Epidermal melanocyte (primary cell): Measurements from ENCODE around the gene POLR2J2.
"Not testable (repeated sequence)": the region's sequence is repeated elsewhere in the genome, so short reads cannot be mapped to it uniquely, and the experiment has no call there.

Source experiments
- DNase-seq: peaks from one replicate; pipeline ENCODE4 v3.0.0; 2011; ENCODE audit warnings: low spot score; ENCODE audit not compliant: insufficient read length

Gene POLR2J2

GRCh38 chr7:102671166-102671955, at the start of gene POLR2J2:
TSS of gene POLR2J2 (minus strand) at chr7:102671663. CDS start at chr7:102671601, 62 bp downstream.
- peak; percentile 17 for DNase-seq

DNA sequence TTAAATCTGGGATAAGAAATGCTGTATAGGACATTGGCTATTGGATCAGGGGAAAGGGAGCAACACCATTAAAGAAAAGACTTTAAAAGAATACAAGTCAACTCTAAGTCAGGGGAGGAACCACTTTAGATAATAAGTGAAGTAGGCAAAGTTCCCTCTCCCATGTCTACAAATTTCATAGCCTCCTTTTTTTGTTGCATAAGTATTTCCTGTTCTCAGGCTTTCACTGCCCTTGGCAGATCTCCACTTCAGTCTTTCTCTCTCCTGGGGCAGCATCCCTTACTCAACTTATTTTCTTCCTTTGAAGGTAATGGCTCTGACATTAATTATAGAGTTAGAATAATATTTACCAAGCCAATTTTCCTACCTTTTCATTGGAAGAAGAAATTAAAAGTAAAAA, 47.0 kb upstream of the POLR2J2 start:
- DNase-seq: not testable (repeated sequence)

DNA sequence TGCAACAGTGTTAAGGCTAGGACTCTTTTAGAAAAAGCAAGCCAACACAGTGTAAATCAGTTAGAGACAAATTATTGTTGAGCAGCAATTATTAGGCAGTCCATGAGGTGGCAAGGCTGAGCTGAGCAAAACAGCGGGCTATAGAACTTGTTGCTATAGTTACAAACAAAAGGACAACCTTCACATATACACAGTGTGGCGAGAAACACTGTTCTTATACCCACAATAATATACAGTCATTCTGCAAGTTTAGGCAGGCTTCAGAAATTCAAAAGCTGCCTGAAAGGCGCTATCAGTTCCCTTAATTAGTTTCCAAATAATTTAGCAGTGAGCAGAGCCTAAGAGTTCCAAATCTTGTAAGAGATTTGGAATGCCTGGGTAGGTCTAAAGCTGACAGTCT, 44.3 kb upstream of the POLR2J2 start:
- DNase-seq: not testable (repeated sequence)

- not testable (repeated sequence) for DNase-seq
Measured at GRCh38 chr7:102714774-102715522, 43.5 kb upstream of the POLR2J2 start.

- not testable (repeated sequence) for DNase-seq
Measured at GRCh38 chr7:102713691-102714080, 42.2 kb upstream of the POLR2J2 start.

GRCh38 chr7:102713011-102713690, 41.7 kb upstream of the POLR2J2 start:
- DNase-seq: not testable (repeated sequence)

GRCh38 chr7:102698962-102699750, 27.7 kb upstream of the POLR2J2 start:
- not testable (repeated sequence) for DNase-seq

GRCh38 chr7:102697642-102698512, 26.4 kb upstream of the POLR2J2 start:
- not testable (repeated sequence) for DNase-seq

- DNase-seq: not testable (repeated sequence)
Measured at GRCh38 chr7:102696009-102696408, 24.5 kb upstream of the POLR2J2 start.

GRCh38 chr7:102695033-102695552, 23.6 kb upstream of the POLR2J2 start:
- DNase-seq: not testable (repeated sequence)

- DNase-seq: not testable (repeated sequence)
Measured at GRCh38 chr7:102694008-102694407, 22.5 kb upstream of the POLR2J2 start.

- DNase-seq: not testable (repeated sequence)
Measured at GRCh38 chr7:102690602-102691001, 19.1 kb upstream of the POLR2J2 start.

- not testable (repeated sequence) for DNase-seq
Measured at GRCh38 chr7:102689436-102690282, 18.2 kb upstream of the POLR2J2 start.

DNA sequence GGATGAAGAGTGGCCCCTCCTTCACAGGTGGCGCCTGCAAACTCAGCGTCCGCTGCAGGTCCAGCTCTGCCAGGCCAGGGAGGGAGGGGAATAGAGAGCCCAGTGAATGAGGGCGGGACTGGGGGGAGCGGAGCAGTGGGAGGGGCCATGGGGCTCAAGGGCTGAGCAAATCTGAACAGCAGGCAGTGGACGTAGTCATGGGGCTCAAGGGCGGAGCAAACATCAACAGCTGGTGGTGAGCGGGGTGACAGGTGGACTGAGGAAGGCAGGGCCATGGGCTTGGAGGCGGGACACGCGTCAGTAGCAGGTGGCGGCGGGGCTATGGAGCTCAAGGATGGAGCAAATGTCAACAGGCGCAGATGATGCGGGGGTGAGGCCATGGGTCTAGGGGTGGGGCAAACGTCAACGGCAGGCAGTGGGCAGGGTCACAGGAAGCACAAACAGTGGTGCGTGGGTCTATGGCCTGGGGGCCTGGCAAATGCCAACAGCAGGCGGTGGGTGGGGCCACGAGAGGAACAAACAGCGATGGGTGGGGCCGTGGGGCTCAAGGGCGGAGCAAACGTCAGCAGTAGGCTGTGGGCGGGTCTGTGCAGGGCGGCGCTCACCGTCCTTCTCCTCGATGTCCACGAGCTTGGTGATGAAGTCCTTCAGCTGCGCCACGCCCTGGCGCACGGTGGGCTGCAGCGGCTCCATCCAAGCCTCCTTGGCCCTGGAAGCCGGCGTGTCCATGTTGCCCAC, 17.0 kb upstream of the POLR2J2 start:
- DNase-seq: not testable (repeated sequence)

DNA sequence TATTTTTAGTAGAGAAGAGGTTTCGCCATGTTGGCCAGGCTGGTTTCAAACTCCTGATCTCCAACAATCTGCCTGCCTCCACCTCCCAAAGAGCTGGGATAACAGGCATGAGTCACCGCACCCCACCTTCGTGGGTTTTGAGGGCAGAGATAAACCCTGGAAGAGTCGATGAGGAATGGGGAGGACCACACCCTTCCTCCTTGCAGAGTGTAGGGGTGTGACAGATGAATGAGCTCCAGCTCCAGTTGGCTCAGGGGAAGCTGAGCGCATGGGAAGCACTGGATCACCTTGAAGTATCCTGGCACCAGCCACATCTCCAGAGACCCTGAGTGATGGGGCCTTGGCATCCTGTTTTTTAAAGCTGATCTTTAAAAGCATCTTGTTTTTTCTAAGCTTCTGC, 11.1 kb upstream of the POLR2J2 start:
- DNase-seq: not testable (repeated sequence)

DNA sequence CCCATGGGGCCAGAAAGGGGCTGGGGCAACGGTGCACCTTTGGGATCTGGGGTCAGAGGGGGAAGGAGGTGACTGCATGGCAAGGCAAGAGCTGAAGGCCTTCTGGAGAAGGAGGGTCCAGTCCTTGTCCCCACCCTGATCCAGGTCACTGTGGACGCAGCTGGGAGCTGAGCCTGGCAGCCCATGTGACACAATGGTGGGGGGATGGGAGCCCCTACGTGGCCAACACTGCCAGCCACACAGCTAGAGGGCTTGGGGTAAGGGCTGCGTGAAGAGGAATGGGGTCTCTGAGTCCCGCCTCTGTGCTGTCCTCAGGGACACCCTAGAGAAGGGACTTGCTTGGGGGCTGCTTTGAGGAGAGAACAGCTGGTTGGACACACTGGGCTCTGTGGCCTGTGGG, 9.3 kb upstream of the POLR2J2 start:
- DNase-seq: not testable (repeated sequence)

DNA sequence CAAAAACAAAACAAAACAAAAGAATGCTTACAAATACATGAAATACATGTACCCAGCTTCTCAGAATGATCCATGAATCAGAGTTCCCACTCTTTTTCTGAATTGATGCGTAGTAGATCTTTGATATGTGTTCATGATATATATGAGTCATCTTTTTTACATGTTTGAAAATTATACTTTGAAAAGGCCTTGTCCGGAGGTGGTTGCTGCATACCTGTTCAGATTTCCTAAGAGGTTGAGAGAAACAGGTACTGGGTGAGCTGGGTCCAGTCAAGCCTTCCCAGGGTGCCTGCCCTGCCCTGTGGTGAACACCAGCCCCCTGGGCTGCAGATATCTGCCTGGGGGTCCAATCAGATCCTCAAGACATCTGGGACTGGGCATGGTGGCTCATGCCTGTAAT, 4.1 kb upstream of the POLR2J2 start:
- not testable (repeated sequence) for DNase-seq

GRCh38 chr7:102673447-102674067, 2.1 kb upstream of the POLR2J2 start:
- not testable (repeated sequence) for DNase-seq
